Sigmoid colon (tissue), 4 donors: ENCODE data around the gene APEH.

ENCODE experiments used
- POLR2AphosphoS5 ChIP-seq, 4 donors: sonication (generic); formaldehyde crosslinking; IDR thresholded peaks; one replicate each; pipeline ENCODE4 v1.6.1; 2017; ENCODE audit warnings: antibody characterized with exemption in 4 of 4
- TF ChIP-seq, protein P1 (sequence below), 4 experiments: fragments of 450-650 bp in 3 of 4; fragments of 200-600 bp in 1 of 4; IDR thresholded peaks; one replicate each; pipeline ENCODE4 v1.5.1; 2016 to 2019; ENCODE audit warnings: antibody characterized with exemption in 4 of 4, mild to moderate bottlenecking in 3 of 4, moderate library complexity in 2 of 4

DNA sequence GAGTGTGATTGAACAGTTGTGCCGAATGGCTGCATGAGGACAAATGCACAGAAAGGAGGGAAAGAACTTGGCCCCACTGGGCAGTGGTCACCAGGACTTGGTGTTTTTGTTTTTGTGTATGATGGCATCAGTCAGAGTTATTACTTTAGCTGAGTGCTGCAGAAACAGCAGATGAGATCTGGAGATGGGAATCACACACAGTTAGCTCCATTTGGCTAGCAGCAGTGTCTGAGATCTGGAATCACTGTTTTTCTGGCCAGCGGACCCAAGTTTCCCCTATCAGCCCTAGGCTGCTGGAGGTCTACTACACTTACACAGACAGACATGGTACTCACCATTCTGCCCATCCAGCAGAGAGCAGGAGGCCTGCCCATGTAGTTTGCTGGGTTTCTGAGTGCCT, 45.9 kb upstream of the APEH start:
- TF ChIP-seq, protein P1, sequence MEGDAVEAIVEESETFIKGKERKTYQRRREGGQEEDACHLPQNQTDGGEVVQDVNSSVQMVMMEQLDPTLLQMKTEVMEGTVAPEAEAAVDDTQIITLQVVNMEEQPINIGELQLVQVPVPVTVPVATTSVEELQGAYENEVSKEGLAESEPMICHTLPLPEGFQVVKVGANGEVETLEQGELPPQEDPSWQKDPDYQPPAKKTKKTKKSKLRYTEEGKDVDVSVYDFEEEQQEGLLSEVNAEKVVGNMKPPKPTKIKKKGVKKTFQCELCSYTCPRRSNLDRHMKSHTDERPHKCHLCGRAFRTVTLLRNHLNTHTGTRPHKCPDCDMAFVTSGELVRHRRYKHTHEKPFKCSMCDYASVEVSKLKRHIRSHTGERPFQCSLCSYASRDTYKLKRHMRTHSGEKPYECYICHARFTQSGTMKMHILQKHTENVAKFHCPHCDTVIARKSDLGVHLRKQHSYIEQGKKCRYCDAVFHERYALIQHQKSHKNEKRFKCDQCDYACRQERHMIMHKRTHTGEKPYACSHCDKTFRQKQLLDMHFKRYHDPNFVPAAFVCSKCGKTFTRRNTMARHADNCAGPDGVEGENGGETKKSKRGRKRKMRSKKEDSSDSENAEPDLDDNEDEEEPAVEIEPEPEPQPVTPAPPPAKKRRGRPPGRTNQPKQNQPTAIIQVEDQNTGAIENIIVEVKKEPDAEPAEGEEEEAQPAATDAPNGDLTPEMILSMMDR (IDR thresholded peaks at IDR 0.05) = no peak
- no peak for TF ChIP-seq POLR2AphosphoS5 (IDR thresholded peaks at IDR 0.05)
